HepG2 (cell line): ENCODE measurements around the gene UXS1. TPM values are rescaled to one million over a fixed set of nuclear protein-coding genes. Genes with fewer than 3 reads are reported as not detected.

Experiments used
- ARNT ChIP-seq: fragments of 450-650 bp; IDR thresholded peaks from 2 replicates; pipeline ENCODE4 v1.6.1; 2017
- DDIT3 ChIP-seq: sonication (generic); formaldehyde crosslinking; IDR thresholded peaks from 2 replicates; pipeline ENCODE4 v1.4.0; 2020; ENCODE audit warnings: mild to moderate bottlenecking, missing genetic modification reagents
- HDAC1 ChIP-seq: sonication (generic); formaldehyde crosslinking; IDR thresholded peaks from 2 replicates; pipeline ENCODE4 v1.5.1; 2020; ENCODE audit warnings: mild to moderate bottlenecking, missing genetic modification reagents
- HOMEZ ChIP-seq: IDR thresholded peaks from 2 replicates; pipeline ENCODE4 v1.6.1; 2016; ENCODE audit warnings: low read depth
- KDM5B ChIP-seq: sonication (generic); formaldehyde crosslinking; IDR thresholded peaks from 2 replicates; pipeline ENCODE4 v1.4.0; 2020; ENCODE audit warnings: missing genetic modification reagents, mild to moderate bottlenecking, borderline replicate concordance
- MAFG ChIP-seq: sonication (generic); formaldehyde crosslinking; IDR thresholded peaks from 2 replicates; pipeline ENCODE4 v1.5.1; 2020; ENCODE audit warnings: mild to moderate bottlenecking, missing genetic modification reagents
- NFATC3 ChIP-seq: sonication (generic); formaldehyde crosslinking; IDR thresholded peaks from 2 replicates; pipeline ENCODE4 v1.5.1; 2020; ENCODE audit warnings: mild to moderate bottlenecking, missing genetic modification reagents
- PRMT3 ChIP-seq: sonication (generic); formaldehyde crosslinking; IDR thresholded peaks from 2 replicates; pipeline ENCODE4 v1.8.1; 2022; ENCODE audit warnings: low read depth, mild to moderate bottlenecking, moderate library complexity, missing genetic modification reagents, borderline replicate concordance
- RBM39 ChIP-seq: fragments of 200-400 bp; formaldehyde crosslinking; IDR thresholded peaks from one replicate; pipeline ENCODE4 v1.6.1; 2018; ENCODE audit warnings: antibody characterized with exemption, mild to moderate bottlenecking, low read depth, low read length; ENCODE audit not compliant: poor library complexity, severe bottlenecking
- RFX5 ChIP-seq: IDR thresholded peaks from 2 replicates; pipeline ENCODE4 v1.6.1; 2011; ENCODE audit warnings: low read depth, low read length, improper control_type of control experiment
- SALL1 ChIP-seq: sonication (generic); formaldehyde crosslinking; IDR thresholded peaks from 2 replicates; pipeline ENCODE4 v1.8.0; 2022; ENCODE audit warnings: mild to moderate bottlenecking, missing genetic modification reagents
- SAP130 ChIP-seq: IDR thresholded peaks from 2 replicates; pipeline ENCODE4 v1.6.1; 2016; ENCODE audit warnings: low read depth
- TGIF2 ChIP-seq: IDR thresholded peaks from 2 replicates; pipeline ENCODE4 v1.6.1; 2016; ENCODE audit warnings: control low read depth, missing compliant biosample characterization
- TOPORS ChIP-seq: sonication (generic); formaldehyde crosslinking; IDR thresholded peaks from 2 replicates; pipeline ENCODE4 v1.8.0; 2023; ENCODE audit warnings: mild to moderate bottlenecking, missing genetic modification reagents
- ZNF18 ChIP-seq: sonication (generic); formaldehyde crosslinking; IDR thresholded peaks from 2 replicates; pipeline ENCODE4 v1.8.0; 2022; ENCODE audit warnings: mild to moderate bottlenecking, missing genetic modification reagents; ENCODE audit not compliant: insufficient replicate concordance
- ZNF232 ChIP-seq: sonication (generic); formaldehyde crosslinking; IDR thresholded peaks from 2 replicates; pipeline ENCODE4 v1.4.0; 2020; ENCODE audit warnings: missing genetic modification reagents, borderline replicate concordance
- ZNF333 ChIP-seq: sonication (generic); formaldehyde crosslinking; IDR thresholded peaks from 2 replicates; pipeline ENCODE4 v1.4.0; 2020; ENCODE audit warnings: mild to moderate bottlenecking, missing genetic modification reagents, borderline replicate concordance
- ZNF44 ChIP-seq: sonication (generic); formaldehyde crosslinking; IDR thresholded peaks from 2 replicates; pipeline ENCODE4 v1.5.1; 2020; ENCODE audit warnings: mild to moderate bottlenecking, missing genetic modification reagents
- ZNF614 ChIP-seq: IDR thresholded peaks from 2 replicates; pipeline ENCODE4 v1.6.1; 2018; ENCODE audit warnings: missing biosample characterization, missing genetic modification reagents, inconsistent platforms, borderline replicate concordance
- ZNF800 ChIP-seq: sonication (generic); formaldehyde crosslinking; IDR thresholded peaks from 2 replicates; pipeline ENCODE4 v1.4.0; 2020; ENCODE audit warnings: missing genetic modification reagents
- ZSCAN12 ChIP-seq: sonication (generic); formaldehyde crosslinking; IDR thresholded peaks from 2 replicates; pipeline ENCODE4 v1.9.0; 2021; ENCODE audit warnings: mild to moderate bottlenecking, missing genetic modification reagents
- polyA plus RNA-seq, 8 experiments: library from polyadenylated mRNA; depleted of rRNA in 3 of 8; stranded (reverse) in 7 of 8; unstranded in 1 of 8; fragments of >200 nt; fragmentation: Illumina TruSeq in 4 of 8; extraction: Trizol in 4 of 8; gene quantifications; 2 replicates each; pipeline versions ENCODE4 v1.2.1 to v1.2.3, GENCODE V29; 2011 to 2016; ENCODE audit warnings: low read depth in 4 of 8, missing spikeins in 1 of 8, mixed read lengths in 1 of 8; ENCODE audit not compliant: insufficient read depth in 1 of 8
- total RNA-seq, 5 experiments: library from RNA; depleted of rRNA; stranded (reverse); fragments of >200 nt; fragmentation: Illumina TruSeq; extraction: Trizol; gene quantifications; 2 replicates each; pipeline ENCODE4 v1.2.3, GENCODE V29; 2016; ENCODE audit warnings: low read depth in 1 of 5
- TF ChIP-seq, protein P1 (sequence below): IDR thresholded peaks from 2 replicates; pipeline ENCODE4 v1.6.1; 2016

The UXS1 gene
- total and polyA plus RNA-seq, 2 of the 13 experiments (the other 11 are each of a cell fraction or from before 2014, with no cell fraction given), result 53.3 to 110 TPM

GRCh38 chr2:106192752-106193689, 1.1 kb downstream of the UXS1 start (continued):
- TF ChIP-seq ZNF18, result peak; percentile 24
- no peak; the same call in 1 of the 2 replicates for TF ChIP-seq ZNF232 (CRISPR knock-in tag)
- no peak for TF ChIP-seq ARNT
- 0 out of 2 replicates have a peak, but pooled peaks have one; percentile 12 for TF ChIP-seq RFX5
- no peak for TF ChIP-seq DDIT3 (CRISPR knock-in tag)
- TF ChIP-seq SAP130 (CRISPR knock-in tag), result peak; percentile 82
- no peak for TF ChIP-seq ZSCAN12 (CRISPR knock-in tag)
- peak; percentile 29; the same call in 1 of the 2 replicates for TF ChIP-seq SALL1 (CRISPR knock-in tag)
- peak; percentile 46 for TF ChIP-seq RBM39
- TF ChIP-seq HDAC1 (CRISPR knock-in tag), result peak; percentile 18; the same call in 1 of the 2 replicates
- TF ChIP-seq ZNF333, result peak; percentile 22; the same call in 1 of the 2 replicates
- TF ChIP-seq ZNF800 (CRISPR knock-in tag), result 0 out of 2 replicates have a peak, but pooled peaks have one; percentile 37
- TF ChIP-seq HOMEZ, result 0 out of 2 replicates have a peak, but pooled peaks have one; percentile 4
- no peak for TF ChIP-seq TOPORS (CRISPR knock-in tag)
- peak; percentile 7; the same call in 1 of the 2 replicates for TF ChIP-seq KDM5B (CRISPR knock-in tag)
- TF ChIP-seq PRMT3, result 0 out of 2 replicates have a peak, but pooled peaks have one; percentile 33
- no peak; the same call in 1 of the 2 replicates for TF ChIP-seq NFATC3 (CRISPR knock-in tag)
- peak; percentile 5; the same call in 1 of the 2 replicates for TF ChIP-seq TGIF2 (CRISPR knock-in tag)
- 0 out of 2 replicates have a peak, but pooled peaks have one; percentile 49 for TF ChIP-seq ZNF44 (CRISPR knock-in tag)
- TF ChIP-seq, protein P1, sequence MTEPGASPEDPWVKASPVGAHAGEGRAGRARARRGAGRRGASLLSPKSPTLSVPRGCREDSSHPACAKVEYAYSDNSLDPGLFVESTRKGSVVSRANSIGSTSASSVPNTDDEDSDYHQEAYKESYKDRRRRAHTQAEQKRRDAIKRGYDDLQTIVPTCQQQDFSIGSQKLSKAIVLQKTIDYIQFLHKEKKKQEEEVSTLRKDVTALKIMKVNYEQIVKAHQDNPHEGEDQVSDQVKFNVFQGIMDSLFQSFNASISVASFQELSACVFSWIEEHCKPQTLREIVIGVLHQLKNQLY (CRISPR knock-in tag), result 0 out of 2 replicates have a peak, but pooled peaks have one; percentile 10
- TF ChIP-seq ZNF614 (CRISPR knock-in tag), result peak; percentile 45; the same call in 1 of the 2 replicates
- peak; percentile 43; the same call in 1 of the 2 replicates for TF ChIP-seq MAFG (CRISPR knock-in tag)
